HEK293 (cell line): Measurements from ENCODE around the gene DSG1.
A peak's percentile ranks its signal among the peaks of the same experiment; 100 is the strongest.

Source experiments
- CTCF ChIA-PET: fragments of 350-600 bp; formaldehyde crosslinking; extraction: SDS; loops from one replicate; lab custom pipeline; 2021; ENCODE audit warnings: antibody characterized with exemption; lab: Yijun Ruan, JAX
- POLR2A ChIA-PET: fragments of 300-600 bp; formaldehyde crosslinking; extraction: SDS; loops from one replicate; lab custom pipeline; 2020; ENCODE audit warnings: antibody characterized with exemption, inconsistent platforms; lab: Yijun Ruan, JAX
- H3K27ac ChIP-seq: fragments of 200-500 bp; sonication (Bioruptor generic); 2 replicates; pipeline ENCODE4 v1.5.1; 2014; ENCODE audit warnings: low read depth, low read length, control low read depth, inconsistent platforms; ENCODE audit errors: extremely low read depth
- H3K36me3 ChIP-seq, 2 experiments: fragments of 200-500 bp in 1 of 2; sonication (Bioruptor generic) in 1 of 2; 1 replicate in 1 of 2; 2 replicates in 1 of 2; pipeline ENCODE4 v1.5.1; 2014 to 2017; ENCODE audit warnings: inconsistent platforms in 2 of 2, low read length in 2 of 2; ENCODE audit not compliant: control insufficient read depth in 2 of 2, insufficient read depth in 1 of 2
- H3K4me1 ChIP-seq: fragments of 200-500 bp; sonication (Bioruptor generic); 2 replicates; pipeline ENCODE4 v1.5.1; 2014; ENCODE audit warnings: mild to moderate bottlenecking, low read length, inconsistent platforms; ENCODE audit not compliant: control insufficient read depth, insufficient read depth
- H3K4me3 ChIP-seq: 2 replicates; pipeline ENCODE4 v1.5.1; 2011; ENCODE audit warnings: low read depth, mild to moderate bottlenecking, control low read depth, low read length, moderate library complexity
- H3K9me3 ChIP-seq: fragments of 200-500 bp; sonication (Bioruptor generic); 2 replicates; pipeline ENCODE4 v1.5.1; 2014; ENCODE audit warnings: low read depth, low read length, inconsistent platforms; ENCODE audit not compliant: control insufficient read depth, insufficient read depth
- EGR2 ChIP-seq: fragments of 450-650 bp; formaldehyde crosslinking; IDR thresholded peaks from 2 replicates; pipeline ENCODE4 v1.5.1; 2016; ENCODE audit warnings: low read depth, missing biosample characterization, missing genetic modification characterization
- GLIS1 ChIP-seq: fragments of 450-650 bp; formaldehyde crosslinking; IDR thresholded peaks from 2 replicates; pipeline ENCODE4 v1.5.1; 2016; ENCODE audit warnings: missing biosample characterization, missing genetic modification characterization
- MYNN ChIP-seq: fragments of 450-650 bp; formaldehyde crosslinking; IDR thresholded peaks from 2 replicates; pipeline ENCODE4 v1.5.1; 2016; ENCODE audit warnings: missing biosample characterization, missing genetic modification characterization, borderline replicate concordance
- SETDB1 ChIP-seq: IDR thresholded peaks from one replicate; pipeline ENCODE4 v1.6.1; 2017; ENCODE audit warnings: mild to moderate bottlenecking, low read length, moderate library complexity, mixed read lengths; ENCODE audit not compliant: insufficient read length
- TRIM28 ChIP-seq: IDR thresholded peaks from 2 replicates; pipeline ENCODE4 v1.6.1; 2011; ENCODE audit warnings: low read length, control low read depth, borderline replicate concordance
- ZNF146 ChIP-seq: fragments of 450-650 bp; formaldehyde crosslinking; IDR thresholded peaks from 2 replicates; pipeline ENCODE4 v1.5.1; 2016; ENCODE audit warnings: missing biosample characterization, missing genetic modification characterization
- ZNF548 ChIP-seq: fragments of 450-650 bp; formaldehyde crosslinking; IDR thresholded peaks from 2 replicates; pipeline ENCODE4 v1.5.1; 2016; ENCODE audit warnings: missing biosample characterization, missing genetic modification characterization
- TF ChIP-seq, protein P1 (sequence below): fragments of 450-650 bp; formaldehyde crosslinking; IDR thresholded peaks from 2 replicates; pipeline ENCODE4 v1.5.1; 2017; ENCODE audit warnings: missing biosample characterization, missing genetic modification characterization
- TF ChIP-seq, protein P2 (sequence below): fragments of 450-650 bp; formaldehyde crosslinking; IDR thresholded peaks from 2 replicates; pipeline ENCODE4 v1.5.1; 2016; ENCODE audit warnings: missing biosample characterization, missing genetic modification characterization
- TF ChIP-seq, protein P3 (sequence below): fragments of 450-650 bp; formaldehyde crosslinking; IDR thresholded peaks from 2 replicates; pipeline ENCODE4 v1.5.1; 2016; ENCODE audit warnings: missing biosample characterization, missing genetic modification characterization
- TF ChIP-seq, protein P4 (sequence below): fragments of 450-650 bp; formaldehyde crosslinking; IDR thresholded peaks from 2 replicates; pipeline ENCODE4 v1.5.1; 2017; ENCODE audit warnings: missing biosample characterization, missing genetic modification characterization
- TF ChIP-seq, protein P5 (sequence below): fragments of 450-650 bp; formaldehyde crosslinking; IDR thresholded peaks from 2 replicates; pipeline ENCODE4 v1.5.1; 2017; ENCODE audit warnings: missing biosample characterization, missing genetic modification characterization

Gene DSG1

DNA sequence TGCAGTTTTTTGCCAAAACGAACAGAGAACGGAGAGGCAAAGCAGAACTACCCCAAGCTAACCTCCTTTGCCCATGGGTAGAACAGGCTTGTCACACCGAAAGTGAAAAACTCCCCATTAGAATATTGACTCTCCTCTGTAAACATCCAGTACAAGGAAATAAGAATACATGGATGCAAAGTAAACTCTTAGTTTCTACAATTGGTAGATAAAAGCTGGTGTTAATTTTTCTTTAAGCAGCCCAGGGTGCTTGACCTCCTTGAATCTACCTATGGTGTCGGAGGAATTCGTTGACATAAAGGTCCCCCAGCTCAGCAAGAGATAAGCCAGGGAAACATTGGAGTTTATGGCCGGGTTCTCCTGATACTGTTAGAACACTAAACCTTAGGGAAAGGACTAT lies 48.4 kb upstream of the DSG1 start:
- Histone ChIP-seq H3K27ac (no peak overlapping the region), H3K36me3 (no peaks in the 10 kb centered on the region), H3K4me1 (no peaks in the 10 kb centered on the region), H3K4me3 (no peak overlapping the region), H3K9me3 (no peaks in the 10 kb centered on the region)
- CTCF ChIA-PET: interaction anchor here (0.6 to 1.7 kb wide), 4 partner anchors 8 to 155 kb away, joined by 3 to 5 read pairs (median 3); no protein-coding TSS in a partner anchor
- TF ChIP-seq TRIM28: peak; percentile 51
- TF ChIP-seq SETDB1: peak; percentile 34
- TF ChIP-seq, protein P1, sequence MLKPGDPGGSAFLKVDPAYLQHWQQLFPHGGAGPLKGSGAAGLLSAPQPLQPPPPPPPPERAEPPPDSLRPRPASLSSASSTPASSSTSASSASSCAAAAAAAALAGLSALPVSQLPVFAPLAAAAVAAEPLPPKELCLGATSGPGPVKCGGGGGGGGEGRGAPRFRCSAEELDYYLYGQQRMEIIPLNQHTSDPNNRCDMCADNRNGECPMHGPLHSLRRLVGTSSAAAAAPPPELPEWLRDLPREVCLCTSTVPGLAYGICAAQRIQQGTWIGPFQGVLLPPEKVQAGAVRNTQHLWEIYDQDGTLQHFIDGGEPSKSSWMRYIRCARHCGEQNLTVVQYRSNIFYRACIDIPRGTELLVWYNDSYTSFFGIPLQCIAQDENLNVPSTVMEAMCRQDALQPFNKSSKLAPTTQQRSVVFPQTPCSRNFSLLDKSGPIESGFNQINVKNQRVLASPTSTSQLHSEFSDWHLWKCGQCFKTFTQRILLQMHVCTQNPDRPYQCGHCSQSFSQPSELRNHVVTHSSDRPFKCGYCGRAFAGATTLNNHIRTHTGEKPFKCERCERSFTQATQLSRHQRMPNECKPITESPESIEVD (tag by site-specific recombination): 0 out of 2 replicates have a peak, but pooled peaks have one; percentile 17
- peak; percentile 35; the same call in 1 of the 2 replicates for TF ChIP-seq MYNN (tag by site-specific recombination)
- TF ChIP-seq, protein P2, sequence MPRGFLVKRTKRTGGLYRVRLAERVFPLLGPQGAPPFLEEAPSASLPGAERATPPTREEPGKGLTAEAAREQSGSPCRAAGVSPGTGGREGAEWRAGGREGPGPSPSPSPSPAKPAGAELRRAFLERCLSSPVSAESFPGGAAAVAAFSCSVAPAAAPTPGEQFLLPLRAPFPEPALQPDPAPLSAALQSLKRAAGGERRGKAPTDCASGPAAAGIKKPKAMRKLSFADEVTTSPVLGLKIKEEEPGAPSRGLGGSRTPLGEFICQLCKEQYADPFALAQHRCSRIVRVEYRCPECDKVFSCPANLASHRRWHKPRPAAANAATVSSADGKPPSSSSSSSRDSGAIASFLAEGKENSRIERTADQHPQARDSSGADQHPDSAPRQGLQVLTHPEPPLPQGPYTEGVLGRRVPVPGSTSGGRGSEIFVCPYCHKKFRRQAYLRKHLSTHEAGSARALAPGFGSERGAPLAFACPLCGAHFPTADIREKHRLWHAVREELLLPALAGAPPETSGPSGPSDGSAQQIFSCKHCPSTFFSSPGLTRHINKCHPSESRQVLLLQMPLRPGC (tag by site-specific recombination): no peak
- TF ChIP-seq, protein P3, sequence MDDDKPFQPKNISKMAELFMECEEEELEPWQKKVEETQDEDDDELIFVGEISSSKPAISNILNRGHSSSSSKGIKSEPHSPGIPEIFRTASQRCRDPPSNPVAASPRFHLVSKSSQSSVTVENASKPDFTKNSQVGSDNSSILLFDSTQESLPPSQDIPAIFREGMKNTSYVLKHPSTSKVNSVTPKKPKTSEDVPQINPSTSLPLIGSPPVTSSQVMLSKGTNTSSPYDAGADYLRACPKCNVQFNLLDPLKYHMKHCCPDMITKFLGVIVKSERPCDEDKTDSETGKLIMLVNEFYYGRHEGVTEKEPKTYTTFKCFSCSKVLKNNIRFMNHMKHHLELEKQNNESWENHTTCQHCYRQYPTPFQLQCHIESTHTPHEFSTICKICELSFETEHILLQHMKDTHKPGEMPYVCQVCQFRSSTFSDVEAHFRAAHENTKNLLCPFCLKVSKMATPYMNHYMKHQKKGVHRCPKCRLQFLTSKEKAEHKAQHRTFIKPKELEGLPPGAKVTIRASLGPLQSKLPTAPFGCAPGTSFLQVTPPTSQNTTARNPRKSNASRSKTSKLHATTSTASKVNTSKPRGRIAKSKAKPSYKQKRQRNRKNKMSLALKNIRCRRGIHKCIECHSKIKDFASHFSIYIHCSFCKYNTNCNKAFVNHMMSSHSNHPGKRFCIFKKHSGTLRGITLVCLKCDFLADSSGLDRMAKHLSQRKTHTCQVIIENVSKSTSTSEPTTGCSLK (tag by site-specific recombination): no peak
- peak; percentile 68 for TF ChIP-seq GLIS1 (tag by site-specific recombination)
- POLR2A ChIA-PET: interaction anchor here (0.8 kb wide), 1 partner anchor 228 kb away, joined by 3 read pairs; the partner anchor contains the start of gene DSC3

DNA sequence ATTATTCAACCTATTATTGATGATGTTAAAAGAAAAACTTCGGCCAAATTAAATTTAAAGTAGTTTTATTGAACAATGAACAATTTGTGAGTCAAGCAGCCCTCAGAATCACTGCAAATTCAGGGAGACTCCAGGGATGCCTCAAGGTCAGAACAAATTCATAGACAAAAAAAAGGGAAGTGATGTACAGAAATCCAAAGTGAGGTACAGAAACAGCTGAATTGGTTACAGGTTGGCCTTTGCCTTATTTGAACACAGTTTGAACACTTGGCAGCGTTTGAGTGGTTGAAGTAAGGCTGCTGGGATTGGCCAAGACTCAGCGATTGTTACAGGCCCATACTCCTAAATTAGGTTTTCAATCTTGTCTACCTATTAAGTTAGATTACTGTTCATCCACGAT lies 47.4 kb upstream of the DSG1 start:
- H3K27ac ChIP-seq: no peak overlapping the region
- POLR2A ChIA-PET: no interaction called here
- H3K4me1 ChIP-seq: peaks cover 7% of the 10 kb centered on the region
- no peaks in the 10 kb centered on the region for H3K36me3 ChIP-seq
- CTCF ChIA-PET: interaction anchor here (0.8 to 1.7 kb wide), 3 partner anchors 28 to 154 kb away, joined by 3 to 5 read pairs (median 3); no protein-coding TSS in a partner anchor
- TF ChIP-seq EGR2 (no peak), GLIS1 (tag by site-specific recombination) (no peak), ZNF146 (tag by site-specific recombination) (no peak), ZNF548 (tag by site-specific recombination) (no peak)
- TF ChIP-seq, protein P4, sequence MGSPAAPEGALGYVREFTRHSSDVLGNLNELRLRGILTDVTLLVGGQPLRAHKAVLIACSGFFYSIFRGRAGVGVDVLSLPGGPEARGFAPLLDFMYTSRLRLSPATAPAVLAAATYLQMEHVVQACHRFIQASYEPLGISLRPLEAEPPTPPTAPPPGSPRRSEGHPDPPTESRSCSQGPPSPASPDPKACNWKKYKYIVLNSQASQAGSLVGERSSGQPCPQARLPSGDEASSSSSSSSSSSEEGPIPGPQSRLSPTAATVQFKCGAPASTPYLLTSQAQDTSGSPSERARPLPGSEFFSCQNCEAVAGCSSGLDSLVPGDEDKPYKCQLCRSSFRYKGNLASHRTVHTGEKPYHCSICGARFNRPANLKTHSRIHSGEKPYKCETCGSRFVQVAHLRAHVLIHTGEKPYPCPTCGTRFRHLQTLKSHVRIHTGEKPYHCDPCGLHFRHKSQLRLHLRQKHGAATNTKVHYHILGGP (tag by site-specific recombination): no peak
- TF ChIP-seq, protein P5, sequence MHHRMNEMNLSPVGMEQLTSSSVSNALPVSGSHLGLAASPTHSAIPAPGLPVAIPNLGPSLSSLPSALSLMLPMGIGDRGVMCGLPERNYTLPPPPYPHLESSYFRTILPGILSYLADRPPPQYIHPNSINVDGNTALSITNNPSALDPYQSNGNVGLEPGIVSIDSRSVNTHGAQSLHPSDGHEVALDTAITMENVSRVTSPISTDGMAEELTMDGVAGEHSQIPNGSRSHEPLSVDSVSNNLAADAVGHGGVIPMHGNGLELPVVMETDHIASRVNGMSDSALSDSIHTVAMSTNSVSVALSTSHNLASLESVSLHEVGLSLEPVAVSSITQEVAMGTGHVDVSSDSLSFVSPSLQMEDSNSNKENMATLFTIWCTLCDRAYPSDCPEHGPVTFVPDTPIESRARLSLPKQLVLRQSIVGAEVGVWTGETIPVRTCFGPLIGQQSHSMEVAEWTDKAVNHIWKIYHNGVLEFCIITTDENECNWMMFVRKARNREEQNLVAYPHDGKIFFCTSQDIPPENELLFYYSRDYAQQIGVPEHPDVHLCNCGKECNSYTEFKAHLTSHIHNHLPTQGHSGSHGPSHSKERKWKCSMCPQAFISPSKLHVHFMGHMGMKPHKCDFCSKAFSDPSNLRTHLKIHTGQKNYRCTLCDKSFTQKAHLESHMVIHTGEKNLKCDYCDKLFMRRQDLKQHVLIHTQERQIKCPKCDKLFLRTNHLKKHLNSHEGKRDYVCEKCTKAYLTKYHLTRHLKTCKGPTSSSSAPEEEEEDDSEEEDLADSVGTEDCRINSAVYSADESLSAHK: no peak
- TF ChIP-seq, all 188 proteins: peak for 0
- Histone ChIP-seq H3K4me3 (no peak overlapping the region), H3K9me3 (no peaks in the 10 kb centered on the region)
